GM13977 (cell line): ENCODE data around the gene CRHR1.

Experiments used
- DNase-seq: peaks from one replicate; pipeline ENCODE4 v3.0.0; 2012; ENCODE audit warnings: low spot score
- in situ Hi-C: fragments of 300-500 bp; cut with MboI; formaldehyde crosslinking; loops from one replicate; pipeline ENCODE4 v1.12.0; 2022; ENCODE audit warnings: low sequenced_read_pairs, low pct_unique_long_range_greater_than_20kb, mixed read lengths, inconsistent platforms; ENCODE audit not compliant: unreplicated experiment
- TF ChIP-seq, protein P1 (sequence below): IDR thresholded peaks from 2 replicates; pipeline ENCODE4 v1.5.1; 2012; ENCODE audit warnings: mild to moderate bottlenecking, control low read depth; ENCODE audit not compliant: insufficient read depth; ENCODE audit errors: extremely low read depth, missing control alignments

CRHR1 gene

DNA sequence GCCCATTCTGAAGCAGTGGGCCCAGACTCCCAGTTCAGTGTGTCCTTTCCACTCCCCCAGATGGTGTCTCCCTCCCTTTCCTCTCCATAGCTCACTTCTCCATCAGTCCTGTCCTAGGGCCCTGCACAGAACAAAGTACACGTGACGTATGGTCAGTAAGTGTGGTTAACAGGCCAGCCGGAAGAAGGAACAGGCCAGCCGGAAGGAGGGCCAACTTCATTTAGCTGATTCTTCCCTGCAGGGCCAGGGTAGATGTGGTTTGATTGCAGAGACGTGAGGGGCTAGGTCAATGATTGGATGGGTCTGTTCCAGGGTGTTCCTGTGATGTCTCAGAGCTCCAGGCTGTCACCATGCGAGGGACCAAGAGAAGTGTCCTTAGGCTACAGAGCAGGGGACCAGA lies 31.6 kb downstream of the CRHR1 start:
- in situ Hi-C loops = no loop called here
- DNase-seq = no peak
- TF ChIP-seq, protein P1, sequence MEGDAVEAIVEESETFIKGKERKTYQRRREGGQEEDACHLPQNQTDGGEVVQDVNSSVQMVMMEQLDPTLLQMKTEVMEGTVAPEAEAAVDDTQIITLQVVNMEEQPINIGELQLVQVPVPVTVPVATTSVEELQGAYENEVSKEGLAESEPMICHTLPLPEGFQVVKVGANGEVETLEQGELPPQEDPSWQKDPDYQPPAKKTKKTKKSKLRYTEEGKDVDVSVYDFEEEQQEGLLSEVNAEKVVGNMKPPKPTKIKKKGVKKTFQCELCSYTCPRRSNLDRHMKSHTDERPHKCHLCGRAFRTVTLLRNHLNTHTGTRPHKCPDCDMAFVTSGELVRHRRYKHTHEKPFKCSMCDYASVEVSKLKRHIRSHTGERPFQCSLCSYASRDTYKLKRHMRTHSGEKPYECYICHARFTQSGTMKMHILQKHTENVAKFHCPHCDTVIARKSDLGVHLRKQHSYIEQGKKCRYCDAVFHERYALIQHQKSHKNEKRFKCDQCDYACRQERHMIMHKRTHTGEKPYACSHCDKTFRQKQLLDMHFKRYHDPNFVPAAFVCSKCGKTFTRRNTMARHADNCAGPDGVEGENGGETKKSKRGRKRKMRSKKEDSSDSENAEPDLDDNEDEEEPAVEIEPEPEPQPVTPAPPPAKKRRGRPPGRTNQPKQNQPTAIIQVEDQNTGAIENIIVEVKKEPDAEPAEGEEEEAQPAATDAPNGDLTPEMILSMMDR = no peak

DNA sequence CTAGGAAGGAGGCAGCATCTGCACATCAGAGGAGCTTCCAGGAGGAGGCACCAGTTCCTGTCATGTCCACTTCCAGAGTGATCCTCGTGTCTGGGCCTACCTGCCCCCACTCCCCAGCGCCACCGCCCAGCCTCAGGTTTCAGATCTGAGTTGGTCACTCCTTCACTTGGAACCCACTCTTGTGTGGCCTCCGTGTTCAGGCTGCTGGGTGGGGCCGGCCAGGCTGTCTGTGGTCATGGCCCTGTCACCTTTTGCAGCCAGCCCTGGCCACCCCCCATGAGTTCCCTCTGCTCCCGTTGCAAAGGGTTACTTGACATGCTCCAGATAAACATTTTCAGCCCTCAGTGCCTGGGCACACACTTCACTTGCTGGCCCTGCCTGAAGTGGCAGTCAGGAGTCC lies 33.9 kb downstream of the CRHR1 start:
- in situ Hi-C loops = no loop called here

DNA sequence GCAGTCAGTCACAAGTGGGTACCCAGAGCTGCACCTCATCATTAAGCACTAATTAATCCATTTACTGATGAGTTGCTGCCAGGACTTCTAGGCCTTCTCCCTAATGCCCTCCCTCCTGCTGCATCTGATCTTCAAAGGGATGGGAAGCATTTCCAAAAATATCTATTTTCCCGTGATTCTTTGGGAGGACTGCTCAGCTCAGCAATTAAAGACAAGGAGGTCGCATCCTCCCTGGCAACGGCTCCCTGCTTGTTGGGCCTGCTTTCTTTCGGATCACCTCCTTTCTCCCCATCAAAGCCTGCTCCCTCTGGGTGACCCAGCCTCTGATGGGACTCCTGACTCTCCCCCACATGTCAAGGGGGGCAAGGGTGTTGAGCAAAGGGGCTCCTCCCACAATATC lies 34.6 kb downstream of the CRHR1 start:
- no peak for DNase-seq
- TF ChIP-seq, protein P1 = no peak

More for the DNA sequence above, 33.9 kb downstream of the CRHR1 start:
- TF ChIP-seq, protein P1 = no peak
- DNase-seq = no peak

DNA sequence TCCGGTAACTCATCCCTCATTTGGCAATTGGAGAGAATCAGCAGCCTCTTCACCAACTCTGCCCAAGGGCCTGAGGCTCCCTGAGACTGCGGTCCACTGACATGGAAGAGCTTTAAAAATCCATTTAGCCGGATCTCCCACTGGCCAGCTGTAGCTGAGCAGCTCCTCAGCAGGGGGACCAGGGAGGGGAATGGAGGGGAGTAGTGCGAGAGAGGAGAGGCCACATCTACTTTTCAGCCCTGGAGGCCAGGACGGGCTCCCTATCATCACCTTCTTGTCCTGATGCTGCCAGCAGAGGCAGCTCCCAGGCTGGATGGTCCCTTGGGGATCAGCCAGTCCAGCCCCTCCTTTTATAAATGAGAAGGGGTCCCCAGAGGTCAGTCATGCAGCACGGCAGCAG lies 35.5 kb downstream of the CRHR1 start:
- in situ Hi-C loops = loop anchor here (10.0 kb wide), 1 partner anchor 175 kb away; no protein-coding TSS in a partner anchor
- DNase-seq = no peak
- TF ChIP-seq, protein P1 = no peak

More for the DNA sequence above, 34.6 kb downstream of the CRHR1 start:
- in situ Hi-C loops = no loop called here

DNA sequence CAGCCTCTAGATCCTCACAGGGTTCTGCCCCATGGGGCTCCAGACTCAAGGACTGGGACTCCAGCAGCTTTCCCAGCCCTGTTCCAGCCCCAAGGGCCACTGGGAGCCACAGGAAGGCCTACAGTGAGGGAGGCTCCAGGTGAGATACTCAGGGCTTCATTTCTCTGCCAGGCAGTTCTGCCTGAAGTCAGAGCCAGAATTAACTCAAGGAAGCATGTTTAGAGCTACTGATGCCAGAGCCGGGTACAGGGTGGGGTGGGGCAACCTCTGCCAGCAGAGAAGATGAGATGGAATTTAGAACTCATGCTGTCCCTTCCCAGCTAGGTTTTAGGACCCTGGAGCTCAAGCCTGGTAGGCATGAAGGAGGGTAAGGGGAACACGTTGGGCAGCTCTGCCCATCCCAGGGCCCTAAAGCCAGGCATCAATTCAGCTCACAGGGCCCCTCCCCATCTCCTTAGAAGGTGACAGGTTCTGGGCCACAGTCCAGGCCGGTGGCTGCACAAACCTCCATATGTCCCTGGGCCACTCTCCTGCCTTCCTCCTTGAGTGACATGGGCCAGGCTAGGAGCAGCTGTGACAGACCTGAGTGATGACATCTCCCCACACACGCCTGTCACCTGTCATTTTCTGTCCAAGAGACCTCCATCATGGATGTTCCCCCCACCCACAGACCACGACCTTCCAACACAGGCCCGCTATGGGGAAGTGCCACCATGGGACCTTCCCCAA lies 36.1 kb downstream of the CRHR1 start:
- TF ChIP-seq, protein P1 = no peak
- in situ Hi-C loops = loop anchor here (10.0 kb wide), 1 partner anchor 175 kb away; no protein-coding TSS in a partner anchor
- DNase-seq = no peak

DNA sequence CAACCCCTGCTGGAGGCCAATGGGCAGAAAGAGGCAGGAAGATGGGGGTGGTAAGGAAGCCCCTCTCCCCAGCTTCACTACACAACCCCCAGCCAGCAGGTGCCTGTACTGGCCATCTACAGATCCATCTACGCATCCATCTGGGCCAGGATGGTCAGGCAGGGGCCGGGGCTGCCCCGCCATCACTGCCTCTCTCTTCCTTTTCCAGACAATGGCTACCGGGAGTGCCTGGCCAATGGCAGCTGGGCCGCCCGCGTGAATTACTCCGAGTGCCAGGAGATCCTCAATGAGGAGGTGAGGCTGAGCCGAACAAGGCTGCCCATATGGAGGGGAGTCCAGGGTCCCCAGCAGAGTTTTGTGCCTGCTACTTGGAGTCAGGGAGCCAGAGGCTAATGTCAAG lies 37.0 kb downstream of the CRHR1 start:
- in situ Hi-C loops = loop anchor here (10.0 kb wide), 1 partner anchor 176 kb away; no protein-coding TSS in a partner anchor
- TF ChIP-seq, protein P1 = no peak
- no peak for DNase-seq
